HepG2 (cell line): ENCODE results near the gene CPEB4. TPM values are rescaled to one million over a fixed set of nuclear protein-coding genes. Genes with fewer than 3 reads are reported as not detected.

ENCODE experiments used
- KAT7 ChIP-seq: IDR thresholded peaks from 2 replicates; pipeline ENCODE4 v1.6.1; 2018; ENCODE audit warnings: borderline replicate concordance, missing compliant biosample characterization
- KDM5B ChIP-seq: sonication (generic); formaldehyde crosslinking; IDR thresholded peaks from 2 replicates; pipeline ENCODE4 v1.4.0; 2020; ENCODE audit warnings: missing genetic modification reagents, mild to moderate bottlenecking, borderline replicate concordance
- KLF9 ChIP-seq: IDR thresholded peaks from 2 replicates; pipeline ENCODE4 v1.6.1; 2016; ENCODE audit warnings: low read depth
- KMT2A ChIP-seq: sonication (generic); formaldehyde crosslinking; IDR thresholded peaks from 2 replicates; pipeline ENCODE4 v1.4.0; 2020; ENCODE audit warnings: missing genetic modification reagents
- LCORL ChIP-seq, 2 experiments: fragments of 450-650 bp in 1 of 2; sonication (generic) in 1 of 2; formaldehyde crosslinking in 1 of 2; IDR thresholded peaks; 2 replicates each; pipeline versions ENCODE4 v1.5.0 to v1.6.1; 2017 to 2020; ENCODE audit warnings: antibody characterized with exemption in 1 of 2, missing genetic modification reagents in 1 of 2
- NFIC ChIP-seq: IDR thresholded peaks from 2 replicates; pipeline ENCODE4 v1.6.1; 2012; ENCODE audit warnings: mild to moderate bottlenecking, low read length, inconsistent platforms
- SALL2 ChIP-seq: sonication (generic); formaldehyde crosslinking; IDR thresholded peaks from 2 replicates; pipeline ENCODE4 v1.8.1; 2023; ENCODE audit warnings: mild to moderate bottlenecking, missing genetic modification reagents, inconsistent platforms
- SAP130 ChIP-seq: IDR thresholded peaks from 2 replicates; pipeline ENCODE4 v1.6.1; 2016; ENCODE audit warnings: low read depth
- SP2 ChIP-seq: sonication (generic); formaldehyde crosslinking; IDR thresholded peaks from 2 replicates; pipeline ENCODE4 v1.5.1; 2020; ENCODE audit warnings: mild to moderate bottlenecking, missing genetic modification reagents
- SP4 ChIP-seq: sonication (generic); formaldehyde crosslinking; IDR thresholded peaks from 2 replicates; pipeline ENCODE4 v1.8.1; 2023; ENCODE audit warnings: mild to moderate bottlenecking, missing genetic modification reagents
- TBX2 ChIP-seq: sonication (generic); formaldehyde crosslinking; IDR thresholded peaks from 2 replicates; pipeline ENCODE4 v1.5.0; 2020; ENCODE audit warnings: missing genetic modification reagents, mild to moderate bottlenecking, borderline replicate concordance
- TBX3 ChIP-seq: fragments of 450-650 bp; IDR thresholded peaks from 2 replicates; pipeline ENCODE4 v1.6.1; 2017; ENCODE audit warnings: antibody characterized with exemption, mild to moderate bottlenecking, inconsistent platforms, borderline replicate concordance
- ZBTB38 ChIP-seq: sonication (generic); formaldehyde crosslinking; IDR thresholded peaks from 2 replicates; pipeline ENCODE4 v1.5.1; 2020; ENCODE audit warnings: mild to moderate bottlenecking, missing genetic modification reagents
- ZFY ChIP-seq: sonication (generic); formaldehyde crosslinking; IDR thresholded peaks from 2 replicates; pipeline ENCODE4 v1.4.0; 2020; ENCODE audit warnings: missing genetic modification reagents
- ZNF234 ChIP-seq: sonication (generic); formaldehyde crosslinking; conservative IDR thresholded peaks from 2 replicates; pipeline ENCODE4 v1.5.1; 2020; ENCODE audit warnings: mild to moderate bottlenecking, missing genetic modification reagents
- ZNF501 ChIP-seq: sonication (generic); formaldehyde crosslinking; IDR thresholded peaks from 2 replicates; pipeline ENCODE4 v1.5.1; 2020; ENCODE audit warnings: mild to moderate bottlenecking, moderate library complexity, missing genetic modification reagents
- ZNF574 ChIP-seq: sonication (generic); formaldehyde crosslinking; IDR thresholded peaks from 2 replicates; pipeline ENCODE4 v1.4.0; 2020; ENCODE audit warnings: missing genetic modification reagents
- ZNF687 ChIP-seq: sonication (generic); formaldehyde crosslinking; IDR thresholded peaks from 2 replicates; pipeline ENCODE4 v1.5.1; 2020; ENCODE audit warnings: mild to moderate bottlenecking, missing genetic modification reagents, moderate library complexity
- ZSCAN30 ChIP-seq: sonication (generic); formaldehyde crosslinking; IDR thresholded peaks from 2 replicates; pipeline ENCODE4 v1.5.0; 2020; ENCODE audit warnings: mild to moderate bottlenecking, missing genetic modification reagents
- polyA plus RNA-seq, 8 experiments: library from polyadenylated mRNA; depleted of rRNA in 3 of 8; stranded (reverse) in 7 of 8; unstranded in 1 of 8; fragments of >200 nt; fragmentation: Illumina TruSeq in 4 of 8; extraction: Trizol in 4 of 8; gene quantifications; 2 replicates each; pipeline versions ENCODE4 v1.2.1 to v1.2.3, GENCODE V29; 2011 to 2016; ENCODE audit warnings: low read depth in 4 of 8, missing spikeins in 1 of 8, mixed read lengths in 1 of 8; ENCODE audit not compliant: insufficient read depth in 1 of 8
- total RNA-seq, 5 experiments: library from RNA; depleted of rRNA; stranded (reverse); fragments of >200 nt; fragmentation: Illumina TruSeq; extraction: Trizol; gene quantifications; 2 replicates each; pipeline ENCODE4 v1.2.3, GENCODE V29; 2016; ENCODE audit warnings: low read depth in 1 of 5
- TF ChIP-seq, protein P1 (sequence below): sonication (generic); formaldehyde crosslinking; IDR thresholded peaks from 2 replicates; pipeline ENCODE4 v1.8.0; 2022; ENCODE audit warnings: mild to moderate bottlenecking, missing genetic modification reagents, moderate library complexity

Gene CPEB4
- total and polyA plus RNA-seq, 2 of the 13 experiments (the other 11 are each of a cell fraction or from before 2014, with no cell fraction given): 7.7 to 26.7 TPM

DNA sequence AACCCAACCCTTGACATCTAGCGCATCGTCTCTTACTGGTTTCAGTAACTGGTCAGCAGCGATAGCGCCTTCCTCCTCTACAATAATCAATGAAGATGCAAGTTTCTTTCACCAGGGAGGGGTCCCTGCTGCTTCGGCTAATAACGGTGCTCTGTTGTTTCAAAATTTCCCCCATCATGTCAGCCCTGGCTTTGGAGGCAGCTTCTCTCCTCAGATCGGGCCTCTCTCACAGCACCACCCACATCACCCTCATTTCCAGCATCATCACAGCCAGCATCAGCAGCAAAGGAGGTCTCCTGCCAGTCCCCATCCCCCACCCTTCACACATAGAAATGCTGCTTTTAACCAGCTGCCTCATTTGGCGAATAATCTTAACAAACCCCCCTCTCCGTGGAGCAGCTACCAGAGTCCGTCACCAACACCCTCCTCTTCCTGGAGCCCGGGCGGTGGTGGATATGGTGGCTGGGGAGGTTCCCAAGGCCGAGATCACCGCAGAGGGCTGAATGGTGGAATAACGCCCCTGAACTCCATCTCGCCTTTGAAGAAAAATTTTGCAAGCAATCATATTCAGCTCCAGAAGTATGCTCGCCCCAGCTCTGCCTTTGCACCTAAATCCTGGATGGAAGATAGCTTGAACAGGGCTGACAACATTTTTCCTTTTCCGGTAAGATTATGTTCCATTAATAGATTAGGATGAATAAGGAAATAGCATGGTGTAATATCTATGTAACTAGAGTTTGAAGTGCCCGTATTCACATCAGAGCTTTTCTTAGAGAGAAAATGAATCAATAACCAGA is 2.2 kb downstream of the CPEB4 start (continued):
- TF ChIP-seq, protein P1, sequence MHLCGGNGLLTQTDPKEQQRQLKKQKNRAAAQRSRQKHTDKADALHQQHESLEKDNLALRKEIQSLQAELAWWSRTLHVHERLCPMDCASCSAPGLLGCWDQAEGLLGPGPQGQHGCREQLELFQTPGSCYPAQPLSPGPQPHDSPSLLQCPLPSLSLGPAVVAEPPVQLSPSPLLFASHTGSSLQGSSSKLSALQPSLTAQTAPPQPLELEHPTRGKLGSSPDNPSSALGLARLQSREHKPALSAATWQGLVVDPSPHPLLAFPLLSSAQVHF (CRISPR knock-in tag): no peak
- no peak for TF ChIP-seq TBX3
- 0 out of 2 replicates have a peak, but pooled peaks have one; percentile 43 for TF ChIP-seq KLF9
- no peak for TF ChIP-seq ZSCAN30 (CRISPR knock-in tag)
- peak; percentile 90 for TF ChIP-seq ZBTB38
- TF ChIP-seq ZNF687: peak; percentile 76
- TF ChIP-seq ZNF574 (CRISPR knock-in tag): 0 out of 2 replicates have a peak, but pooled peaks have one; percentile 15
- TF ChIP-seq SAP130 (CRISPR knock-in tag): peak; percentile 61
- TF ChIP-seq KDM5B: peak; percentile 28; the same call in 1 of the 2 replicates
- 0 out of 2 replicates have a peak, but pooled peaks have one; percentile 30 for TF ChIP-seq NFIC
- 0 out of 2 replicates have a peak, but pooled peaks have one; percentile 50 for TF ChIP-seq ZNF234 (CRISPR knock-in tag)
- TF ChIP-seq KAT7 (CRISPR knock-in tag): peak; percentile 39; the same call in 1 of the 2 replicates
- no peak for TF ChIP-seq SALL2 (CRISPR knock-in tag)
- no peak for TF ChIP-seq ZFY
- 0 out of 2 replicates have a peak, but pooled peaks have one; percentile 13 for TF ChIP-seq KMT2A (CRISPR knock-in tag)
- peak; percentile 72; the same call in 1 of the 2 replicates for TF ChIP-seq ZNF501 (CRISPR knock-in tag)
- TF ChIP-seq TBX2 (CRISPR knock-in tag): peak; percentile 49; the same call in 1 of the 2 replicates
- no peak for TF ChIP-seq LCORL (IDR thresholded peaks at IDR 0.05)
- 0 out of 2 replicates have a peak, but pooled peaks have one; percentile 53 for TF ChIP-seq LCORL (CRISPR knock-in tag; IDR thresholded peaks at IDR 0.05)
- peak; percentile 24; the same call in 1 of the 2 replicates for TF ChIP-seq SP2
- TF ChIP-seq SP4 (CRISPR knock-in tag): 0 out of 2 replicates have a peak, but pooled peaks have one; percentile 32
